PC-9 (cell line): Measurements from ENCODE around the gene TPM2.

Experiments used
- EZH2 ChIP-seq: fragments of 200-600 bp; sonication (generic); IDR thresholded peaks from 2 replicates; pipeline ENCODE4 v1.8.0; 2017; ENCODE audit warnings: antibody characterized with exemption, low read depth
- TF ChIP-seq, protein P1 (sequence below): fragments of 200-600 bp; sonication (generic); conservative IDR thresholded peaks from 2 replicates; pipeline ENCODE4 v1.6.1; 2017; ENCODE audit warnings: mixed run types, antibody characterized with exemption, mild to moderate bottlenecking, moderate library complexity

DNA sequence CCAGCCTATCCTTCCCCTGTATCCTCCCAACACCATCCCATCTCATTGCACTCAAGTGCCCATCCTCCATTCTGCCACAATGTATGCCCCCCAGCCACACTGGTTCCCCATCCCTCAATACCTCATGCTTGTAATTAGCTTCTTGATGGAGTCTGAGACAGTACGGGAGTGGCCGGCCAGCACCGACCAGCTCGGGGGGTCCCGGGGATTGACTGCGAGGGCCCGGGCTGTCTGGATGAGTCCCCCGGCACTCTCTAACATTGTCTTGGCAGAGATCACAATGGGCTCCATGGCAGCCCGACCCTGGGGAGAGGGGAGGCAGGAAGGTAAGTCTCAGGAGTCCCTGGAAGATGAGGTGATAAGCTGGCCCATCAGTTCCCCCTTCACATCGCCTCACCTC is 17.2 kb upstream of the TPM2 start:
- TF ChIP-seq, protein P1, sequence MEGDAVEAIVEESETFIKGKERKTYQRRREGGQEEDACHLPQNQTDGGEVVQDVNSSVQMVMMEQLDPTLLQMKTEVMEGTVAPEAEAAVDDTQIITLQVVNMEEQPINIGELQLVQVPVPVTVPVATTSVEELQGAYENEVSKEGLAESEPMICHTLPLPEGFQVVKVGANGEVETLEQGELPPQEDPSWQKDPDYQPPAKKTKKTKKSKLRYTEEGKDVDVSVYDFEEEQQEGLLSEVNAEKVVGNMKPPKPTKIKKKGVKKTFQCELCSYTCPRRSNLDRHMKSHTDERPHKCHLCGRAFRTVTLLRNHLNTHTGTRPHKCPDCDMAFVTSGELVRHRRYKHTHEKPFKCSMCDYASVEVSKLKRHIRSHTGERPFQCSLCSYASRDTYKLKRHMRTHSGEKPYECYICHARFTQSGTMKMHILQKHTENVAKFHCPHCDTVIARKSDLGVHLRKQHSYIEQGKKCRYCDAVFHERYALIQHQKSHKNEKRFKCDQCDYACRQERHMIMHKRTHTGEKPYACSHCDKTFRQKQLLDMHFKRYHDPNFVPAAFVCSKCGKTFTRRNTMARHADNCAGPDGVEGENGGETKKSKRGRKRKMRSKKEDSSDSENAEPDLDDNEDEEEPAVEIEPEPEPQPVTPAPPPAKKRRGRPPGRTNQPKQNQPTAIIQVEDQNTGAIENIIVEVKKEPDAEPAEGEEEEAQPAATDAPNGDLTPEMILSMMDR, result no peak
- no peak for TF ChIP-seq EZH2
